ENCODE results near the gene DGKG. TPM values are rescaled to one million over a fixed set of nuclear protein-coding genes. Genes with fewer than 3 reads are reported as not detected.

The DGKG gene
- total RNA-seq, 1 donor from 2014 or later: 2.1 TPM

GRCh38 chr3:186138272-186138981 is 223.6 kb downstream of the DGKG start:
- ATAC-seq: peak; percentile 48

GRCh38 chr3:186137051-186137685 is 224.9 kb downstream of the DGKG start:
- no peak for DNase-seq (ENCODE audit: low spot score)
- intact Hi-C loops (cut with DNase I): no loop called here
- ATAC-seq: no peak

More at GRCh38 chr3:186138272-186138981, 223.6 kb downstream of the DGKG start:
- intact Hi-C loops (cut with DNase I): no loop called here
- DNase-seq (ENCODE audit: low spot score): no peak

GRCh38 chr3:186133980-186134379 is 228.1 kb downstream of the DGKG start:
- no peak for ATAC-seq
- DNase-seq (ENCODE audit: low spot score): no peak
- intact Hi-C loops (cut with DNase I): no loop called here

- ATAC-seq (no peak), DNase-seq (ENCODE audit: low spot score) (no peak)
- intact Hi-C loops (cut with DNase I): no loop called here
Observed at GRCh38 chr3:186132487-186132886, 229.5 kb downstream of the DGKG start.

GRCh38 chr3:186129206-186129605 is 232.8 kb downstream of the DGKG start:
- no peak for DNase-seq (ENCODE audit: low spot score)
- ATAC-seq: no peak
- intact Hi-C loops (cut with DNase I): no loop called here

GRCh38 chr3:186128158-186128557 is 233.9 kb downstream of the DGKG start:
- DNase-seq (ENCODE audit: low spot score): no peak
- ATAC-seq: no peak
- intact Hi-C loops (cut with DNase I): no loop called here

GRCh38 chr3:186127463-186127862 is 234.6 kb downstream of the DGKG start:
- intact Hi-C loops (cut with DNase I): no loop called here
- DNase-seq (ENCODE audit: low spot score) (no peak), ATAC-seq (no peak)

GRCh38 chr3:186125118-186125517 is 236.9 kb downstream of the DGKG start:
- intact Hi-C loops (cut with DNase I): no loop called here
- ATAC-seq (no peak), DNase-seq (ENCODE audit: low spot score) (no peak)

- DNase-seq (ENCODE audit: low spot score) (no peak), ATAC-seq (no peak)
- intact Hi-C loops (cut with DNase I): no loop called here
Observed at GRCh38 chr3:186124592-186124991, 237.4 kb downstream of the DGKG start.

GRCh38 chr3:186123012-186123411 is 239.0 kb downstream of the DGKG start:
- intact Hi-C loops (cut with DNase I): no loop called here

GRCh38 chr3:186121968-186122367 is 240.1 kb downstream of the DGKG start:
- intact Hi-C loops (cut with DNase I): no loop called here
- ATAC-seq: peak; percentile 14

More at GRCh38 chr3:186123012-186123411, 239.0 kb downstream of the DGKG start:
- no peak for ATAC-seq
- no peak for DNase-seq (ENCODE audit: low spot score)

GRCh38 chr3:186121278-186121677 is 240.8 kb downstream of the DGKG start:
- DNase-seq (ENCODE audit: low spot score): no peak
- no peak for ATAC-seq
- intact Hi-C loops (cut with DNase I): no loop called here

More at GRCh38 chr3:186121968-186122367, 240.1 kb downstream of the DGKG start:
- DNase-seq (ENCODE audit: low spot score): no peak

GRCh38 chr3:186119499-186119898 is 242.5 kb downstream of the DGKG start:
- ATAC-seq (no peak), DNase-seq (ENCODE audit: low spot score) (no peak)
- intact Hi-C loops (cut with DNase I): no loop called here

GRCh38 chr3:186118692-186119091 is 243.3 kb downstream of the DGKG start:
- no peak for ATAC-seq
- no peak for DNase-seq (ENCODE audit: low spot score)
- intact Hi-C loops (cut with DNase I): no loop called here

- intact Hi-C loops (cut with DNase I): no loop called here
- no peak for DNase-seq (ENCODE audit: low spot score)
- no peak for ATAC-seq
Observed at GRCh38 chr3:186117521-186118134, 244.4 kb downstream of the DGKG start.

- ATAC-seq (peak; percentile 23), DNase-seq (ENCODE audit: low spot score) (no peak)
- intact Hi-C loops (cut with DNase I): no loop called here
Observed at GRCh38 chr3:186115239-186115996, 246.6 kb downstream of the DGKG start.

- DNase-seq (ENCODE audit: low spot score) (no peak), ATAC-seq (no peak)
Observed at GRCh38 chr3:186110975-186111974, 250.8 kb downstream of the DGKG start.

More at GRCh38 chr3:186110975-186111974, 250.8 kb downstream of the DGKG start:
- intact Hi-C loops (cut with DNase I): no loop called here
